GM19025 (cell line): Measurements from ENCODE around the gene THSD8.

Source experiments
- ATAC-seq: cut with Tn5 transposase; IDR thresholded peaks from one replicate; pipeline ENCODE4 v1.9.1; 2021; ENCODE audit warnings: mild to moderate bottlenecking, low read depth, moderate library complexity; ENCODE audit not compliant: unreplicated experiment

Gene THSD8

DNA sequence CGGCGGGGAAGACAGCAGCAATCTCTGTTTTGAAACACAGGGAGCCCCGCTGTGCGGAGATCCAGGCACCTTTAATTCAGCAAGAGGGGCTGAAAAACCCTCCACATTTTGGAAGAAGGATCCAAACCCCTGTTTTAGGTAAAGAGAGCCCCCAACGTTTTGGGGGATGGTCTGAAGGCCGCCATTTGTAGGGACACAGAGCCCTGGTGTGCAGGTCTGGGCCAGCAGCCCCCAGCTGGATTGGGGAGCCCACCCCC lies 23.0 kb upstream of the THSD8 start:
- ATAC-seq, result no peak

DNA sequence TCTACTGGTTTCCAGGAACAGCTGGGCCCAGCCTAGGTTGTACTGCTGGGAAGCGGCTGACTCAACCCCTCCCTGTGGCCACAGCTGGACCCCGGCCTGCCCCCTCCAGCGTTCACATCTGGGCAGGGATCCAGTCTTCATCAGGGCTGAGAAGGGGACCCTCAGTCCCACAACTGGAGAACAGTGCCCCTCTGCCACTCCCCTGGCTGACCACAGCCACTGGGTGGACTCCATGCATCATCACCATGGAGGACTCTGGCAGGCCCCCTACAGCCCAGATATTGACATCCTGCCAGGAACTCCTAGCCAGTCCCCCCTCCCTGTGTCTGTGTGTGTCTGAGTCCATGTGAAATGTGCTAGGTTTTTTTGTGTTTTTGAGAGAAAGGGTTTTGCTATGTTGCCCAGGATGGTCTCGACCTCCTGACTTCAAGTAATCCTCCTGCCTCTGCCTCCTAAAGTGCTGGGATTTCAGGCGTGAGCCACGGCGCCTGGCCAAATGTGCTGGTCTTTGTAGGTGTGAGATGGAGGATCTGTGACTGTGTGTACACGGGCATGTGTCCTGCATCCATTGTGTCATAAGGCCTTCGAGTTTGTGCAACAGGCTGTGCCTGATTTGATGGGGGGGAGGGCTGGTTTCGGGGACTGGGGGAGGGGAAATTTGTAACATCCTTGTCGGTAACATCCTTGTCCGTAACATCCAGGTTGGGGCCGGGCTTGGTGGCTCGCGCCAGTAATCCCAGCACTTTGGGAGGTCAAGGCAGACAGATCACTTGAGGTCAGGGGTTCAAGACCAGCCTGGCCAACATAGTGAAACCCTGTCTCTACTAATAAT lies 22.5 kb upstream of the THSD8 start:
- no peak for ATAC-seq

DNA sequence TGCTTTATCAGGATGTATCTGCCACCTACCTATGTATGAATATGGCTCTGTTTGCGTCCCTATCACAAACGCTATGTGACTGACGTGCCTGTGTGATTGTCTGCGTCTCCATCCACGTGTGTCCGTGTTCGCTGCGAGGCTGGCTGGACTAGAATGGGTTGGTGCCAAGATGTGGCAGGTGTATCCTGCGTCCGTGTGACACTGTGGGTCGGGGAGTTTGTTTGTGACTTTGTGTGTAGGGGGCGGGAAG lies 19.8 kb upstream of the THSD8 start:
- ATAC-seq, result no peak

DNA sequence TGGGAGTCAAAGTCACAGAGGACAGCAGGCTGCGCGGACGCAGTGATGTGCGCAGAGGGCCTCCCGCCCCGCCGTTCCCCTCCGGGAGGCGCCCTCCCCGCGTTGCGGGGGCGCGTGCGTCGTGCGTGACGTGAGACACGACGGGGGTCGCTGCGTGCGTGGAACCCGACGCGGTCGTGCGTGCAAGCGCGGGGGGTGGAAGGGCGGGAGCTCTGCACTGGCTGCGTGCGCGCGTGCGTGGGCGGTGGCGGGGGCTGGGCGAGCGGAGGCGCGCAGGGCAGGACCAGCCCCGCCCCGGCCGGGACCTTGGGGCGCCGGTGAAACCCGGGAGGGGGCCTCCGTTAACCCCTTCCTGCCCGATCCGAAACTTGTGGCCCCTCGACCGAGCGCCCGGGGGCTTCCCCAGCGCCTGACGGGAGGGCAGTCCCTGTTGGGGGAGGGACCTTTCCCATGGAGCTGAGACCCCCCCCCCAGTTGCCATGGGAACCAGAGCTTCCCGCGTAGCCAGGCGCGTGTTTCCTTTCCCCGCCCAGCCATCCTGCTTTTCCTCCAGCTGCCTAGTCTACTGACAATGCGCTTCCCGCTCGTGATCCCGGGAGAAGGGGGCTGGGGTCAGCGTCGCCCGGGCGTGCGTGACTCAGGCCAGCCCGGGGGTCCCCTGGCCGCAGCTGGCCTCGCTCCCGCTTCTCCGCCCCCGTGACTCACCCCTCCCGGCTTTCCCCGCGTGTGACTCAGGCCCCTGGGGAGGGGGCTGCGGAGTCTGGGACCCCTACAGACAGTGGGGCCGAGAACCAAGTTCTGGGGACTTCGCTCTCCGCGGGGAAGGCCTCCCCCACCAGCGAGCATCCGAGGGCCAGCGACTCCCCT lies 19.2 kb upstream of the THSD8 start:
- peak; percentile 45 for ATAC-seq

DNA sequence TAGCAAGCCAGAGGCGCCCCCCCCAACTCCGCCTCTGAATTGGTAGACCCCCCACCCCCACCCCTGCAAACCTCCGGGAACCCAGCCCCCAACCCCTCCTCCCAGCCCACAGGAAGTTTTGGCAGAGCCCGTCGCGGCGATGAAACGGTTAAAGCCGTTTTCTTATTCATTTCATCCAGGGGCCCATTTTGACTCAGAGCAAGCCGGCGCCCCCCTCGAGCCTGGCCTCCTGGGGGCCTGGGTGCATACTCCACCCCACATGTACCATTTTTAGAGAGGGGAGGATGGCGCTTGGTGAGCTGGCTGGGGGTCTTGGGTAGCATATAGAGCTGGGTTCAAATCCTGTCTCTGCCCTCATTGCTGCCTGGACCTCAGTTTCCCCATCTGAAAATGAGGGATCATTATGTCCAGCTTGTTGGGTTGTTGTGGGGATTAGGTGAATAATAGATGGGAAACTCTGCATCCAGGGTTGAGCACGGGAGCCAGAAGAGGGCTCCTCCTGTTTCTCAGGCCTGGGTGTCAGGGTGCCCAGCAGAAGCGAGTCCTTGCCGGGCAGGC lies 18.5 kb upstream of the THSD8 start:
- ATAC-seq, result no peak

DNA sequence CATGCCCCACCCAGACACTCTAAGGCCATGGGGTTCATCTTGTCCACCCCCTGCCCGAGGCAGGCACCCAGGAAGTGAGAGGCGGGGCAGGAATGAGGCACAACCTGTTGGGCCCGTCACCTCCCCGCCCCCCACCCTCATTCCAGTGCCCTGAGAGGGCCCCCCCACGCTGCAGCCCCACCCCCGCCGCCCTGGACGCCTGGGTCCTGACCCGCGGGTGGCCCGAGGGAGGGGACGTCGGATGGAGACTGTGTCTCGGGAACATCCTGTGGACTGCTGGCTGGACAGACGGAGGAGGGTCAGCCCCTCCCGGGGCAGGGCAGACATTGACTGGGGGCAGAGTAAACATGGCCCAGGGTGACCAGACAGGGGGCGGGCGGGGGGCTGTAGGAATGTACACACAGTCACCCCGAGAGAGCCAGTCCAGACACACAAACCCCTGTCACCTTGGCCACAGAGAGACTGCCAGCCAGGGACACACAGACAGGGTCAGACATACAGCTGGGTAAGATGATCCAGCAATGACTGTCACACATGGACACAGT lies 17.9 kb upstream of the THSD8 start:
- no peak for ATAC-seq

DNA sequence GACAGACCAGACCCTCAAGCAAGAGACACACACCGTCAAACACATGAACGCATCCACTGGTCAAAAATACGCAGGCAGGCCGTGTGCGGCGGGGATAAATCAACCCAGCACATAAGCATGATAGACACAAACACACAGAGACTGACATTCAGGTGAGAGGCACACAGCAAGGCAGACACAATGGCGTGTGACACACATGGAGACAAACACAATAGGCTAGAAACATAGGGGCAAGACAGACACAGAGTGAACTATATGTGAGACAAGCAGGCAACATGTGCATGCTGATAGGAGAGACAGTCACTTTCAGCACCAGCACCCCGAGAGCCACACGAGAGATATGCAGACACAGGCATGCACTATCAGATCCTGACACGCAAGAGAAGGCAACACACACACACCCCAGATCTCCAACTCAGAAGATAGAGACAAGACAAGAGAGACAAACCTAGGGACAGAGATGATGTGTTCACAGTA lies 17.4 kb upstream of the THSD8 start:
- ATAC-seq, result no peak

DNA sequence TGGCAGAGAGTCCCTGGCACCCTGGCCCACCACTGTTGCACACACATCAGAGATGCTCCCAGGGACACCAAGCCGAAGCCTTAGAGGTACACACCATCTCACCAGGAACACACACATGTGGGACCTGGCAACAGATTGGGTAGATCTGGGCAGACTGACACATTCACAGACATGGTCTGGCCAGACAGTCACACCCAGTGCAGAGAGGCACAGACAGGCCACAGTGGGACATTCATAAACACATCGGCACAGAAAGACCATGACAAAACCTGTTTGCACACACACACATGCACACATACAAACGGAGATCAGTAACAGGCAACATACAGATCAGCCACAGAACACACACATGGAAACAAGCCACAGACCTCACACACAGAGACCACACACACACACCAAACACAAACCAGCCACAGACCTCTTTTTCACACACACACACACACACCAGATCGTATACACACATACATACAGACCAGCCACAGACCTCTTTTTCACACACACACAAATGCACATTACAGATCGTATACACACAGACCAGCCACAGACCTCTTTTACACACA lies 16.9 kb upstream of the THSD8 start:
- no peak for ATAC-seq

DNA sequence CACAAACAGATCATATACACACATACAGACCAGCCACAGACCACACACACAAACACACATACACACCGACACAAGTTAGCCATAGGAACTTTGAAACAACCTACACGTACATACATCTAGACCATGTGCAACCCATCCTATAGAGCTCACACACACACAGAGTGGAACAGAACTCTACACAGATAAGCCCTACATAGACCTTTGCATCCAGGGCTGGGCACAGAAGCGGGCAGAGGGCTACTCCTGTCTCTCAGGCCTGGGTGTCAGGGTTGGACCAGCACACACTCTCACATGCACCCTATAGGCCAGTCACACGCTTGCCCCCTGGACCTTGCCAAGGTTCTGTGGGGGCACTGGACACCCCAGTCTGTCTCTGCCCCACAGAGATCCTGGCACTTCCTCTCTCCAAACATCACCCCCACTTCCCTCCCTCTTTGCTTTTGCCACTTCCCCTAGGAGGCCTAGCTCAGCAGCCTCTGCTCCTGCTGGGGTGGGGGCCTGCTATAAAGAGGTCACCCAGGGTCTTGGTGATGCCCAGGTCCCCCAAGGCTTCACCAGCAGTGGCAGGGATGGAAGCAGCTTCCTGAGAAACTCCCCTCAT lies 16.3 kb upstream of the THSD8 start:
- no peak for ATAC-seq

DNA sequence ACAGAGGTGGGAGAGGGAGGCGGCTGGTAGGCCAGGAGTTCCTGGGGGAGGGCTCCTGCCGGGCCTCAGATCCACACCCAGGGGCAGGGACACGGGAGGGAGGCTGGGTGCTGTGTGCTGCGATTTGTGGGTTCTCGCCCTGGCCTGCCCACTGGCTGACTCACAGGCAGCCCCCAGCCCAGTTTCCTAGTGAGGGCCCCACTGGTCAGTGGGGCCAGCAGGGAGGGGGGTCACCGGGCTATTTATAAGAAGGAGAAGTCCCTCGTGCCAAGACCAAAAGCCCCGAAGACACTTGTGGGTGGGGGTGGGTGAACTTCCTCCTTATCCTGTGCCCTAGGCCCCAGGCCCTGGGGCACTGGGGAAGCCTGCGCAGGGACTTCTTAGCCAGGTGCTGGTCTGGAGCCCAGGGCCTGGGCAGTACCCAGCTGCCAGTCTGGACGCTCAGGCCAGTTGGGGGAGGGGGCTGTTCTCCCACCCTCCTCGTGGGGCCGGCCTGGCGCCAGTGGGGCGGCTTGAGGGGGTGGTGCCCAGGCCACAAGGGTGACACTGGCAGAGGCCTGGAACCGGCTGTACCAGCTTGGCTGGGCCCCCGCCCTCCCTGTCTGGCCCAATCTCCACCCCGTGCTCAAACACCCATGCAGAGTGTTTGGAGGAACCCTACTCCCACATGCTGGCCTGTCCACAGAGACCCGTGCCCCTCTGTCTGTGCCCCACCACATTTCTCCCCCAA lies 15.6 kb upstream of the THSD8 start:
- ATAC-seq, result no peak

DNA sequence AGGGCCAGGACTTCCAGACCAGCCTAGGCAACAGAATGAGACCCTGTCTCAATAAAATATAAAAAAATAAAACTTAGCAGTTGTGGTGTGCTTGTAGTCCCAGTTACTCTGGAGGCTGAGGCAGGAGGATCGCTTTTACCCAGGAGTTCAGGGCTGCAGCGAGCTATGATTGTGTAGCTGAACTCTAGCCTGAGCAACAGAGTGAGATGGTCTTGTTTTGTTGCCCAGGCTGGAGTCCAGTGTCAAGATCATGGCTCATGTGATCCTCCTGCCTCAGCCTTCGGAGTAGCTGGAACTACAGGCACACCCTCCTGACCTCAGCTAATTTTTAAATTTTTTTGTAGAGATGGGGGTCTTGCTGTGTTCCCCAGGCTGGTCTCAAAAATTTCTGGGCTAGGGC lies 14.9 kb upstream of the THSD8 start:
- no peak for ATAC-seq

DNA sequence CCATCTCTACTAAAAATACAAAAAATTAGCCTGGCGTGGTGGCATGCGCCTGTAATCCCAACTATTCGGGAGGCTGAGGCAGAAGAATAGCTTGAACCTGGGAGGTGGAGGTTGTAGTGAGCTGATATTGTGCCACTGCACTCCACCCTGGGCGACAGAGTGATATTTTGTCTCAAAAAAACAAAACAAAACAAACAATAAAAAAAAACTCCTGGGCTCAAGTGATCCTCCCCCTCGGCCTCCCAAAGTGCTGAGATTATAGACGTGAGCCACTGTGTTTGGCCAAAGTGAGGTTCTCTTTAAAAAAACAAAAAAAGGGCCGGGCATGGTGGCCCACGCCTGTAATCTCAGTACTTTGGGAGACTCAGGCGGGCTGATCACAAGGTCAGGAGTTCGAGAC lies 14.4 kb upstream of the THSD8 start:
- no peak for ATAC-seq

DNA sequence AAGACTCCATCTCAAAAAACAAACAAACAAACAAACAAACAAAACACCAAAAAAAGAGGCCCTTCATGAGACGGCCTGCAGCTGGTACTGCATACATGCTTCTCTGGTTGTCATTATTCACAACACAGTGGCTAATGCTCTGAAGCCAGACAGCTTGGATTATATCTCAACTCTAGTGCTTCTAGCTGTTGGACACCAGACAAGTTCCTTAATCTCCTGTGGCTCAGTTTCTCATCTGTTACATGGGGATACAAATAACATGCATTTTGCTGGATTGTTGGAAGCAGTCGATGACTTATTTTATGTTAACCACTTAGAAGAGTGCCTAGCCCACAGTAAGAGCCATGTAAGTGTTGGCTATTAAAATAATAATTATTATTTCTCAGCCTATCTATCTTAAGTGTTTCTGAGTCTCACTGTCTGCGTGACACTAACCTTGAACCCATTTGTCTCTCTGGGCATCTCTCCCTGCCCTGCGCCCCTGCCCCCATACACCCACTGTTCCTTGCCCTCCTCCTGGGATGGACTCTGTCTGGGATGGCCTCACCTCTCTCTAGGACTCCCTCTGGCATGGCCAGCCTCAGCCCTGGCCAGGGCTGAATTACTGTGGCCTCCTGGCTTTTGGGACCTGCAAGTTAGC lies 13.7 kb upstream of the THSD8 start:
- ATAC-seq, result no peak

DNA sequence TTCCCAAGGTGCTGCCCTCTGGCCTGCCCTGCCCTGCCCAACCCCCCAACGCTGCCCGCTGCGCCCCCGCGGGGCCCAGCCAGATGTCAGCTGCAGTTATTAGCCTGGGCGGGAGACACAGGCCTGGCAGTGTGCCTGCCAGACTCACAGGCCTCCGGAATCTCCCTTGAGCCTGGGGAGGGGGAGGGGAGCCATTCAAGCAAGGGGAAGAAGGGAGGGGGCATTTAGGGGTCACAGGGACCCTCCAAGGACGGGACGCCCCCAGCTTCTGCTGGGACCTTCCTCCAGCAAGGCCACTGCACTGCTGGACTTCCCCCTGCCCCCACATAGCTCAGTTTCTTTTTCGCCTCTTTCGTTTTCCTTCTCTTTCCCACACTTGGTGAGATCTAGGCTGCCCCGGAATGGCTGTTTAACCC lies 13.2 kb upstream of the THSD8 start:
- ATAC-seq, result no peak

DNA sequence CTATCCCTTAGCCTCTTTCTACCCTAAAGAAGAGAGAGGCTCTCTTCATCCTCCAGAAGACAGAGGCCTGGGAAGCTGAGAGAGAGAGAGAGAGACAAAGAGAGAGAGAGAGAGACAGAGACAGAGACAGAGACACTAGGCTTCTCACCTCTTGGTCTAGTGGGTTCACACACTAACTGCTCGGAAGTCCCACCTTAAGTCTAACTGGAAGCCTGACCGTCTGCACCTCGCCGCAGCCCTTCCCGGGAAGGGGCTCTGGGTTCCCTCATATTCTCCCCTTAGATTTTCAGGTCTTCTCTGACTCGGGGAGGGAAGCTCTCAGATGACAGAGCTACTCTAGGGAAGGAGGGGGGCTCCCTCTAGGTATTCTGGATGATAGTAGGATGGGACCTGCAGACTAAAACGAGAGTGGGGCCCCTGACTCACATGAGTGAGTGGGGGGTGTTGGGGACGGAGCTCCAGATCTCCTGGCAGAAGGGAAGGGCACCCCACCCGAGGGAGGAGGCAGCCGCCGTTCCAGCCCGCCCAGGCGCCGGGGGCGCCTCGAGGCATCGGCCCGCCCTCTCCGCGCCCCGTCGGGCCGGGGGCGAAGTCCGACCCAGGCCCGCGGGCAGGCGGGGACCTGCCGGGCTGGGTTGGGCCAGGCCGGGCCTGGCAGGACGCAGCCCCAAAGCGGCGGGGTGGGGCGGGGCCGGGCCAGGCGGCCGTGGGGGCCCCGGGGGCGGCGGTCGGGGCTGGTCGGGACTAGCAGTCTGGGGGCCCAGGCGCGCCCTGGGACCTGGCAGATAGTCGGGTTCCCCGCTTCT lies 12.6 kb upstream of the THSD8 start:
- no peak for ATAC-seq

DNA sequence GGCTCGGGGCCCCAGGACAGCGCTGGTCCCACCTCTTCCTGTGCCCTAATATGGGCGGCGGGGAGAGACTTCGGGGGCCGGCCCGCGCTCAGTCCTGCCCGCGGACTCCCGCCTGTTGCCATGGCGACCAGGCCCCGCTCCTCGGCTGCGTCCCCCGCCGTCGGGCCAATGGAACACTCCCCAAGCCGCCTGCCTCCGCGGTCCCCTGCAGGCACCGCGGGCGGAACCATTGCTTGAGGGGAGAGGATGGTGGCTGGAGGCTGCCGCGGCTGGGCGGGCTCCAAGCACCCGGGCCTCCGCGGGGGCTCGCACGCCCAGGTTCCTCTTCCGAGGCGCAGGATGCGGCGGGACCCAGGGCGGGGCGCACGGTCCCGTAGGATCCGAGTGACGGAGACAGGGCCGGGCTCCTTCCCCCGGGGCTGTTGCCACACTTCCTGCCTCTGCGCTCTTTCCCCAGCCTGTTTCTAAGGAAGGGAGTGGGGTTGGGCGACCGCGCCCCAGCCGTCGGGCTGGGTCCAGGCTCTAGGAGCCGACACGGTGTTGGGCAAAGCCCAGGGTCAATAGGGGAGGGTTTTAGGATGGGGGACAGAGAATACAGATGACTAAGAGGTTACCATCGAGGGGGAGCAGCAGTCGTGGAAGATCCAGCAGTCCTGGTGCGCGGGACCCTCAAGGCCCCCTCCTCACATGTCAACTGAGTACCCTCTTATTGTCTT lies 11.8 kb upstream of the THSD8 start:
- ATAC-seq, result peak; percentile 40

DNA sequence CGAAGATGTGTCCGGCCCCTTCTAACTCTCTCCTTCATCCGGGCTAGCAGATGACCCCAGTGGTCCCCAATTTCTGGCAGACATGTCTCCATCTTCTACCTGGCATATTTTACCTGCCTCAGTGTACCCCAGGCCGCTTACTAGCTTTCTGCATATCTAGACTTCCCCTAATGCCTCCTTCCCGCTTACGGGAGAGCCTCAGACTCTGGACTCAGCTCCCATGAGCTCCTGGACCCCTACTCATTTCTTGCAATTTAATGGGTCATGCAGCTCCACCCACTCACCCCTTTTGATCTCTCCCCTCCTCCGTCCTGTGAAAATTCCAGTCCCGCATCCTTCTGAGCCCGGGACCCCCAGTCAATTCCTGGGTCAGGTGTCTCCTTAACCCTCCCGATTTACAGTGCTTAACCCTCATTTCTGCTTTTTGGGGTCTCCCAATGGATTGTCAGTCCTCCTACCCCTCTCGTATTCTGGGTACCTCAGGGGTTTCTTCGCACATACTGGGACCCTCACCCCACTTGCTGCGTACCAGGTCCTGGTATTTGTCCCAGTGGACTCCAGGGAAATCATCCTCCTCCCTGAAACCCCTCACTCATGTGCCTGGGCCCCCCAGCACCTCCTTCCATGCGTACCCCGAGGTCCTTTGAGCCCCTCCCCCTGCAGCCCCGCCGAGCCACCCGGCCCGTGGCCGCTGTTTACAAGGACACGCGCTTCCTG lies 11.1 kb upstream of the THSD8 start:
- no peak for ATAC-seq
